Kidney epithelial cell (primary cell): ENCODE results near the gene MIGA1. TPM values are rescaled to one million over a fixed set of nuclear protein-coding genes. Genes with fewer than 3 reads are reported as not detected.
A peak's percentile ranks its signal among the peaks of the same experiment; 100 is the strongest.

Experiments
- DNase-seq: peaks from one replicate; pipeline ENCODE4 v3.0.0-alpha.2; 2010; ENCODE audit warnings: low read depth
- H3K27me3 ChIP-seq: 2 replicates; pipeline ENCODE4 v1.6.0; 2011; ENCODE audit warnings: low read length; ENCODE audit not compliant: control insufficient read depth, insufficient read depth
- H3K36me3 ChIP-seq: 2 replicates; pipeline ENCODE4 v1.5.1; 2011; ENCODE audit warnings: low read length; ENCODE audit not compliant: control insufficient read depth, insufficient read depth
- H3K4me3 ChIP-seq: 2 replicates; pipeline ENCODE4 v1.5.1; 2011; ENCODE audit warnings: low read depth, mild to moderate bottlenecking, control low read depth, low read length
- total RNA-seq: library from RNA; depleted of rRNA; stranded (reverse); fragments of >200 nt; gene quantifications from 2 replicates; pipeline ENCODE4 v1.2.3, GENCODE V29; 2015
- TF ChIP-seq, protein P1 (sequence below): IDR thresholded peaks from 2 replicates; pipeline ENCODE4 v1.5.1; 2011; ENCODE audit warnings: mild to moderate bottlenecking, moderate library complexity, low read length, control low read depth, inconsistent platforms; ENCODE audit not compliant: insufficient read depth, poor library complexity, severe bottlenecking

The MIGA1 gene, protein sequence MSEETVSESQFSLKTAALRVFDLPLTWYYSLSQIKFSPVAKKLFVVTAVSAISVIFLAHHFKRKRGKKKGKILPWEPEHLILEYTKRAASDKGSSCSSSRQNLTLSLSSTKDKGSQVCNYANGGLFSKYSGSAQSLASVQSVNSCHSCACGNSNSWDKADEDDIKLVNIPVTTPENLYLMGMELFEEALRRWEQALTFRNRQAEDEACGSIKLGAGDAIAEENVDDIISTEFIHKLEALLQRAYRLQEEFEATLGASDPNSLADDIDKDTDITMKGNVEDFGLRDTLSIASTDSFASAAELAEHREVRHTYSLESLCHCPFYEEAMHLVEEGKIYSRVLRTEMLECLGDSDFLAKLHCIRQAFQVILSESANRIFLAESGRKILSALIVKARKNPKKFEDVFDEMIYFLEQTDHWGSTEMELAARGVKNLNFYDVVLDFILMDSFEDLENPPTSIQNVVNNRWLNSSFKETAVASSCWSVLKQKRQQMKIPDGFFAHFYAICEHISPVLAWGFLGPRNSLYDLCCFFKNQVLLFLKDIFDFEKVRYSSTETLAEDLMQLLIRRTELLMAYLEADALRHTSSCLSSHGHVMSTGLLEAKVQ
- total RNA-seq: 11.4 and 14.5 TPM in 2 replicates

- Histone ChIP-seq H3K4me3 (peak within 1 kb of the TSS; percentile 78), H3K27me3 (no peaks in the 10 kb centered on the region), H3K36me3 (peaks cover 1% of the 10 kb centered on the region)
- peak; percentile 57 for DNase-seq
- TF ChIP-seq, protein P1, sequence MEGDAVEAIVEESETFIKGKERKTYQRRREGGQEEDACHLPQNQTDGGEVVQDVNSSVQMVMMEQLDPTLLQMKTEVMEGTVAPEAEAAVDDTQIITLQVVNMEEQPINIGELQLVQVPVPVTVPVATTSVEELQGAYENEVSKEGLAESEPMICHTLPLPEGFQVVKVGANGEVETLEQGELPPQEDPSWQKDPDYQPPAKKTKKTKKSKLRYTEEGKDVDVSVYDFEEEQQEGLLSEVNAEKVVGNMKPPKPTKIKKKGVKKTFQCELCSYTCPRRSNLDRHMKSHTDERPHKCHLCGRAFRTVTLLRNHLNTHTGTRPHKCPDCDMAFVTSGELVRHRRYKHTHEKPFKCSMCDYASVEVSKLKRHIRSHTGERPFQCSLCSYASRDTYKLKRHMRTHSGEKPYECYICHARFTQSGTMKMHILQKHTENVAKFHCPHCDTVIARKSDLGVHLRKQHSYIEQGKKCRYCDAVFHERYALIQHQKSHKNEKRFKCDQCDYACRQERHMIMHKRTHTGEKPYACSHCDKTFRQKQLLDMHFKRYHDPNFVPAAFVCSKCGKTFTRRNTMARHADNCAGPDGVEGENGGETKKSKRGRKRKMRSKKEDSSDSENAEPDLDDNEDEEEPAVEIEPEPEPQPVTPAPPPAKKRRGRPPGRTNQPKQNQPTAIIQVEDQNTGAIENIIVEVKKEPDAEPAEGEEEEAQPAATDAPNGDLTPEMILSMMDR: no peak
Observed at GRCh38 chr1:77779529-77780281, at the start of gene MIGA1. Gene MIGA1 (plus strand): TSS chr1:77779649. CDS start chr1:77783253, 3,604 bp downstream.

DNA sequence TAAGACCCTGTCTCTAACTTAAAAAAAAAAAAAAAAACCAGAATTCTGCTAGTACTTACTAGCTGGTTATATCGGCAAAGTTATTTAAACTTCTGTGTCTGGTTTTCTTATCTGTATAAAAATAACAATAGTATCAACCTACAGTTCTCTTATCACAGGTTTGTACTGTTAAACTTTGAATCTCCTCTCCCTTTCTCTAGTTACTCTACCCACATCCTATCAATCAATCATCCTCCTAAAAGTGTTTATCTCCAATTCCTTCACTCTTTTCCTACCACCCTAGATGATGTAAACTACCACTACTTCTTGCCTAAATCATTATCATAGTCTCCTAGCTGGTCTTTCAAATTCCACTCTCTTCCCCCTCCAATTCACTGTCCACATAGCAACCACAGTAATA is 47.4 kb upstream of the MIGA1 start:
- no peak for DNase-seq
- no peak overlapping the region for H3K4me3 ChIP-seq
- H3K36me3 ChIP-seq: no peaks in the 10 kb centered on the region
- TF ChIP-seq, protein P1: no peak
- H3K27me3 ChIP-seq: no peaks in the 10 kb centered on the region

GRCh38 chr1:77739235-77739634 is 40.2 kb upstream of the MIGA1 start:
- Histone ChIP-seq H3K27me3 (no peaks in the 10 kb centered on the region), H3K36me3 (no peaks in the 10 kb centered on the region), H3K4me3 (no peak overlapping the region)
- TF ChIP-seq, protein P1: no peak
- DNase-seq: no peak

- H3K36me3 ChIP-seq: no peaks in the 10 kb centered on the region
- no peak overlapping the region for H3K4me3 ChIP-seq
Observed at GRCh38 chr1:77741316-77741715, 38.1 kb upstream of the MIGA1 start.

GRCh38 chr1:77742011-77742555 is 37.4 kb upstream of the MIGA1 start:
- no peak overlapping the region for H3K4me3 ChIP-seq
- no peak for DNase-seq
- no peaks in the 10 kb centered on the region for H3K36me3 ChIP-seq
- H3K27me3 ChIP-seq: no peaks in the 10 kb centered on the region
- TF ChIP-seq, protein P1: no peak

More at GRCh38 chr1:77741316-77741715, 38.1 kb upstream of the MIGA1 start:
- DNase-seq: no peak
- TF ChIP-seq, protein P1: no peak
- no peaks in the 10 kb centered on the region for H3K27me3 ChIP-seq
